ENCODE measurements around the gene OPRM1. TPM values are rescaled to one million over a fixed set of nuclear protein-coding genes. Genes with fewer than 3 reads are reported as not detected.

OPRM1 gene
- total RNA-seq, 1 donor: not detected

GRCh38 chr6:154179434-154179833 lies 140.4 kb downstream of the OPRM1 start:
- Histone ChIP-seq H4K20me1 (ENCODE audit: insufficient read depth, low read length) (no peaks in the 10 kb centered on the region), H3K36me3 (ENCODE audit: insufficient read depth, low read length) (no peaks in the 10 kb centered on the region), H3K27ac (ENCODE audit: low read depth, low read length) (no peak overlapping the region), H2AFZ (ENCODE audit: low read length) (no peak overlapping the region), H3K4me3 (ENCODE audit: insufficient read depth, low read length) (no peak overlapping the region), H3K27me3 (ENCODE audit: insufficient read depth, low read length) (no peaks in the 10 kb centered on the region), H3K79me2 (ENCODE audit: insufficient read depth, low read length) (no peaks in the 10 kb centered on the region), H3K9me3 (ENCODE audit: low read depth, low read length) (no peaks in the 10 kb centered on the region), H3K4me2 (ENCODE audit: insufficient read depth, low read length) (no peak overlapping the region), H3K4me1 (ENCODE audit: insufficient read depth, low read length) (no peaks in the 10 kb centered on the region)
- no peak for TF ChIP-seq CTCF (IDR thresholded peaks at IDR 0.05; ENCODE audit: extremely low read depth, low read depth, low read length)
- no peak for DNase-seq (ENCODE audit: insufficient read length, low spot score, missing footprints)

- Histone ChIP-seq H3K4me2 (ENCODE audit: insufficient read depth, low read length) (no peak overlapping the region), H3K27me3 (ENCODE audit: insufficient read depth, low read length) (no peaks in the 10 kb centered on the region), H3K4me3 (ENCODE audit: insufficient read depth, low read length) (no peak overlapping the region), H3K36me3 (ENCODE audit: insufficient read depth, low read length) (no peaks in the 10 kb centered on the region), H2AFZ (ENCODE audit: low read length) (no peak overlapping the region), H3K79me2 (ENCODE audit: insufficient read depth, low read length) (no peaks in the 10 kb centered on the region), H3K9me3 (ENCODE audit: low read depth, low read length) (no peaks in the 10 kb centered on the region), H4K20me1 (ENCODE audit: insufficient read depth, low read length) (no peaks in the 10 kb centered on the region), H3K27ac (ENCODE audit: low read depth, low read length) (no peak overlapping the region), H3K4me1 (ENCODE audit: insufficient read depth, low read length) (no peaks in the 10 kb centered on the region)
- TF ChIP-seq CTCF (IDR thresholded peaks at IDR 0.05; ENCODE audit: extremely low read depth, low read depth, low read length): no peak
- DNase-seq (ENCODE audit: insufficient read length, low spot score, missing footprints): no peak
Measured at GRCh38 chr6:154187203-154187602, 148.2 kb downstream of the OPRM1 start.

- no peaks in the 10 kb centered on the region for H3K9me3 ChIP-seq (ENCODE audit: low read depth, low read length)
- TF ChIP-seq CTCF (IDR thresholded peaks at IDR 0.05; ENCODE audit: extremely low read depth, low read depth, low read length): no peak
- no peaks in the 10 kb centered on the region for H3K36me3 ChIP-seq (ENCODE audit: insufficient read depth, low read length)
- DNase-seq (ENCODE audit: insufficient read length, low spot score, missing footprints): no peak
- no peak overlapping the region for H2AFZ ChIP-seq (ENCODE audit: low read length)
- H3K4me3 ChIP-seq (ENCODE audit: insufficient read depth, low read length): no peak overlapping the region
- no peaks in the 10 kb centered on the region for H3K27me3 ChIP-seq (ENCODE audit: insufficient read depth, low read length)
- no peaks in the 10 kb centered on the region for H3K4me1 ChIP-seq (ENCODE audit: insufficient read depth, low read length)
- H4K20me1 ChIP-seq (ENCODE audit: insufficient read depth, low read length): no peaks in the 10 kb centered on the region
- H3K4me2 ChIP-seq (ENCODE audit: insufficient read depth, low read length): no peak overlapping the region
- no peak overlapping the region for H3K27ac ChIP-seq (ENCODE audit: low read depth, low read length)
- H3K79me2 ChIP-seq (ENCODE audit: insufficient read depth, low read length): no peaks in the 10 kb centered on the region
Measured at GRCh38 chr6:154187714-154188113, 148.7 kb downstream of the OPRM1 start.

GRCh38 chr6:154196333-154196885 lies 157.4 kb downstream of the OPRM1 start:
- no peak overlapping the region for H3K27ac ChIP-seq (ENCODE audit: low read depth, low read length)
- no peaks in the 10 kb centered on the region for H3K27me3 ChIP-seq (ENCODE audit: insufficient read depth, low read length)
- H2AFZ ChIP-seq (ENCODE audit: low read length): no peak overlapping the region
- no peaks in the 10 kb centered on the region for H3K36me3 ChIP-seq (ENCODE audit: insufficient read depth, low read length)
- no peaks in the 10 kb centered on the region for H3K79me2 ChIP-seq (ENCODE audit: insufficient read depth, low read length)
- H3K9me3 ChIP-seq (ENCODE audit: low read depth, low read length): no peaks in the 10 kb centered on the region
- TF ChIP-seq CTCF (IDR thresholded peaks at IDR 0.05; ENCODE audit: extremely low read depth, low read depth, low read length): no peak
- no peak overlapping the region for H3K4me3 ChIP-seq (ENCODE audit: insufficient read depth, low read length)
- no peak overlapping the region for H3K4me2 ChIP-seq (ENCODE audit: insufficient read depth, low read length)
- H4K20me1 ChIP-seq (ENCODE audit: insufficient read depth, low read length): no peaks in the 10 kb centered on the region
- no peaks in the 10 kb centered on the region for H3K4me1 ChIP-seq (ENCODE audit: insufficient read depth, low read length)
- no peak for DNase-seq (ENCODE audit: insufficient read length, low spot score, missing footprints)

All from osteoblast (primary cell).